CD8-positive, alpha-beta memory T cell (primary cell): ENCODE results near the gene CFAP74. TPM values are rescaled to one million over a fixed set of nuclear protein-coding genes. Genes with fewer than 3 reads are reported as not detected.

Experiments used
- CTCF ChIA-PET: fragments of 350-600 bp; sonication (Branson Sonifier 250); formaldehyde crosslinking; loops from one replicate; lab custom pipeline; 2021; ENCODE audit warnings: antibody characterized with exemption; lab: Charles Lee
- POLR2A ChIA-PET: fragments of 350-600 bp; sonication (Branson Sonifier 250); formaldehyde crosslinking; loops from one replicate; lab custom pipeline; 2021; ENCODE audit warnings: antibody characterized with exemption; lab: Charles Lee
- DNase-seq, 5 donors: peaks; one replicate each; pipeline versions ENCODE4 v3.0.0 to v3.0.0-alpha.2; 2020 to 2022; ENCODE audit warnings: mixed read lengths in 1 of 5
- H3K27ac ChIP-seq: one replicate; pipeline ENCODE4 v1.7.0; 2013; ENCODE audit warnings: low read depth, mild to moderate bottlenecking, low read length, moderate library complexity
- H3K27me3 ChIP-seq: 2 replicates; pipeline ENCODE4 v1.7.0; 2013; ENCODE audit warnings: low read length, mild to moderate bottlenecking; ENCODE audit not compliant: insufficient read depth, poor library complexity, severe bottlenecking
- H3K36me3 ChIP-seq: 2 replicates; pipeline ENCODE4 v1.7.0; 2013; ENCODE audit warnings: mild to moderate bottlenecking, low read length, moderate library complexity; ENCODE audit not compliant: insufficient read depth
- H3K4me1 ChIP-seq: 2 replicates; pipeline ENCODE4 v1.7.0; 2013; ENCODE audit warnings: mild to moderate bottlenecking, low read length, moderate library complexity; ENCODE audit not compliant: insufficient read depth
- H3K4me3 ChIP-seq: 2 replicates; pipeline ENCODE4 v1.7.0; 2013; ENCODE audit warnings: mild to moderate bottlenecking, low read length
- H3K9me3 ChIP-seq: 2 replicates; pipeline ENCODE4 v1.7.0; 2013; ENCODE audit warnings: mild to moderate bottlenecking, low read length
- H3K27ac Mint-ChIP-seq, 8 donors: one replicate each; pipeline ENCODE4 v1.8.0; 2020 to 2021; ENCODE audit warnings: mixed read lengths in 8 of 8, mild to moderate bottlenecking in 6 of 8, inconsistent platforms in 3 of 8, moderate library complexity in 3 of 8
- H3K27me3 Mint-ChIP-seq, 2 donors: one replicate each; pipeline ENCODE4 v1.8.0; 2020 to 2021; ENCODE audit warnings: mixed read lengths in 2 of 2, mild to moderate bottlenecking in 1 of 2, moderate library complexity in 1 of 2
- H3K36me3 Mint-ChIP-seq, 3 donors: one replicate each; pipeline ENCODE4 v1.8.0; 2020 to 2021; ENCODE audit warnings: mixed read lengths in 3 of 3, inconsistent platforms in 1 of 3, mild to moderate bottlenecking in 1 of 3
- H3K4me1 Mint-ChIP-seq, 3 donors: one replicate each; pipeline ENCODE4 v1.8.0; 2020 to 2021; ENCODE audit warnings: mixed read lengths in 3 of 3, inconsistent platforms in 1 of 3, mild to moderate bottlenecking in 1 of 3
- H3K4me3 Mint-ChIP-seq, 7 donors: one replicate each; pipeline ENCODE4 v1.8.0; 2020 to 2021; ENCODE audit warnings: mixed read lengths in 7 of 7, mild to moderate bottlenecking in 6 of 7, moderate library complexity in 4 of 7, inconsistent platforms in 2 of 7
- H3K9me3 Mint-ChIP-seq, 5 donors: one replicate each; pipeline ENCODE4 v1.8.0; 2020 to 2022; ENCODE audit warnings: mixed read lengths in 5 of 5, mild to moderate bottlenecking in 3 of 5, moderate library complexity in 2 of 5, inconsistent platforms in 1 of 5
- polyA plus RNA-seq: library from polyadenylated mRNA; unstranded; fragments of 300-500 nt; fragmentation: Illumina TruSeq; gene quantifications from one replicate; pipeline ENCODE4 v1.2.3, GENCODE V29; 2021
- total RNA-seq, 2 experiments: library from RNA; stranded (reverse); gene quantifications; one replicate each; pipeline ENCODE4 v1.2.3, GENCODE V29; 2021

The CFAP74 gene
- total and polyA plus RNA-seq, 3 experiments from 2014 or later: not detected

DNA sequence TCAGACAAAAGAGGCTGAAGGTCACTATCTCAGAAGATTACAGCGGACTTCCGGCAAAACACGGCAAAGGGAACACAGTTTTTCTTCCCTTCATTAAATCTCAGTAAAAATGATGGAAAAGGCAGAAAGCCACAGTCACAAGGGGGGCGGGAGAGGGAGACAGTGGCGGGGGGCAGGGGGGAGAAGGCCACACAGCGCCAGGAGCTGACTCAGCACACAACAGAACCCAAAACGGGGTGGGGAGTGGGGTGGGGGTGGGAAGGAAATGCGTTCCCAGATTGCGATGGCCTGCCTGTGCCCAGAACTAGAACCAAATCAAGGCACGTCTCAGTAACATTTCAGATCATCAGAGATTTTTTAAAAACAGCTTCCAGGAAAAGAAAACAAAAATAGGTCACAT, 13.4 kb downstream of the CFAP74 start:
- Histone ChIP-seq H3K9me3 (no peaks in the 10 kb centered on the region), H3K4me3 (no peak overlapping the region), H3K36me3 (no peaks in the 10 kb centered on the region), H3K4me1 (no peaks in the 10 kb centered on the region), H3K27ac (no peak overlapping the region), H3K27me3 (no peaks in the 10 kb centered on the region)
- no peaks in the 10 kb centered on the region for H3K9me3 Mint-ChIP-seq
- CTCF ChIA-PET: no interaction called here
- H3K27ac Mint-ChIP-seq: no peak overlapping the region
- H3K4me1 Mint-ChIP-seq: no peaks in the 10 kb centered on the region
- POLR2A ChIA-PET: no interaction called here
- no peak overlapping the region for H3K4me3 Mint-ChIP-seq
- no peaks in the 10 kb centered on the region for H3K36me3 Mint-ChIP-seq
- no peak for DNase-seq
- peaks cover 12 to 29% of the 10 kb centered on the region in 2 donors for H3K27me3 Mint-ChIP-seq

DNA sequence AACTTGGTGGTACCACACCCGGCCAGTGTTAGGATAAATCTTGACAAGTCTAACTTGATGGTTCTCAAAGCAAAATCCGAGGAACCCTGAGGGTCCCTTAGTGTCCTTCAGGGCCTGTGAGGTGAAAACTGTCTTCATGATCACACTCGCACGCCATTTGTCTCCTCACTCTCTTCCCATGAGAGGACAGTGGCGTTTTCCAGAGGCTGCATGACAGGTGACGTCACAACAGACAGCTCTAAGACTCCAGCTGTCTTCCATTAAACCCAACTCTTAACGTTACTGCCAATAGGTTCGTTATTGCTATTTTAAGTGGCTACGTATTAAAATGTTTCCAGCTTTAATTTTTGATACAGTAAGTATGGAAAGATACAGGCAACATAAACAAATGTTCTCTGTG, 13.8 kb downstream of the CFAP74 start:
- Histone ChIP-seq H3K4me1 (no peaks in the 10 kb centered on the region), H3K36me3 (no peaks in the 10 kb centered on the region), H3K27ac (no peak overlapping the region), H3K4me3 (no peak overlapping the region), H3K9me3 (no peaks in the 10 kb centered on the region), H3K27me3 (no peaks in the 10 kb centered on the region)
- CTCF ChIA-PET: no interaction called here
- Mint-ChIP-seq H3K27ac (peak overlapping the region in 1 of 8 donors; percentile 9), H3K36me3 (no peaks in the 10 kb centered on the region), H3K4me3 (no peak overlapping the region), H3K27me3 (peaks cover 12 to 27% of the 10 kb centered on the region in 2 donors), H3K9me3 (no peaks in the 10 kb centered on the region), H3K4me1 (no peaks in the 10 kb centered on the region)
- DNase-seq: no peak
- POLR2A ChIA-PET: no interaction called here

DNA sequence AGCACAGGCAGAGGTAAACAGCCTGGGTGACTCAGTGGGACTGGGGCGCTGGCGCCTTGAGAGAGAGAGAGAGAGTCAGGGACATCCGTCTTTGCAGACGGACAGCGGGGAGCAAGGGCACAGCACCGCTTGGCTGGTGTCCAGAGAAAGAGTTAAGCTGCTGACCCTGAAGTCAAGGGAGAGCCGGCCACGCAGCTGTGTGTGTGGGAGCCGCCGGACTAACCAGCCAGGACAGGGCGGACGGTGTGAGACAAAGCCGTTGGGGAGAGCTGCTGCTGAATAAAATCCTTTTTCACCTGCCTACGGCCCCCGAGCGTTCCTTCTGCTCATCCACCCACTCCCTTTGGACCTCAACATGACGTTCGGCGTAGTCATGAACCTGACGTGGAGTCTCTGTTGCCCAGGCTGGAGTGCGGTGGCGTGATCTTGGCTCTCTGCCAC, 14.5 kb downstream of the CFAP74 start:
- Mint-ChIP-seq H3K4me1 (no peaks in the 10 kb centered on the region), H3K9me3 (no peaks in the 10 kb centered on the region), H3K27me3 (peaks cover 12 to 25% of the 10 kb centered on the region in 2 donors), H3K27ac (no peak overlapping the region), H3K4me3 (no peak overlapping the region), H3K36me3 (no peaks in the 10 kb centered on the region)
- H3K9me3 ChIP-seq: no peaks in the 10 kb centered on the region
- no peaks in the 10 kb centered on the region for H3K36me3 ChIP-seq
- no peak for DNase-seq
- H3K27ac ChIP-seq: no peak overlapping the region
- H3K4me1 ChIP-seq: no peaks in the 10 kb centered on the region
- H3K27me3 ChIP-seq: no peaks in the 10 kb centered on the region
- H3K4me3 ChIP-seq: no peak overlapping the region
- ChIA-PET POLR2A (no interaction called here), CTCF (no interaction called here)

DNA sequence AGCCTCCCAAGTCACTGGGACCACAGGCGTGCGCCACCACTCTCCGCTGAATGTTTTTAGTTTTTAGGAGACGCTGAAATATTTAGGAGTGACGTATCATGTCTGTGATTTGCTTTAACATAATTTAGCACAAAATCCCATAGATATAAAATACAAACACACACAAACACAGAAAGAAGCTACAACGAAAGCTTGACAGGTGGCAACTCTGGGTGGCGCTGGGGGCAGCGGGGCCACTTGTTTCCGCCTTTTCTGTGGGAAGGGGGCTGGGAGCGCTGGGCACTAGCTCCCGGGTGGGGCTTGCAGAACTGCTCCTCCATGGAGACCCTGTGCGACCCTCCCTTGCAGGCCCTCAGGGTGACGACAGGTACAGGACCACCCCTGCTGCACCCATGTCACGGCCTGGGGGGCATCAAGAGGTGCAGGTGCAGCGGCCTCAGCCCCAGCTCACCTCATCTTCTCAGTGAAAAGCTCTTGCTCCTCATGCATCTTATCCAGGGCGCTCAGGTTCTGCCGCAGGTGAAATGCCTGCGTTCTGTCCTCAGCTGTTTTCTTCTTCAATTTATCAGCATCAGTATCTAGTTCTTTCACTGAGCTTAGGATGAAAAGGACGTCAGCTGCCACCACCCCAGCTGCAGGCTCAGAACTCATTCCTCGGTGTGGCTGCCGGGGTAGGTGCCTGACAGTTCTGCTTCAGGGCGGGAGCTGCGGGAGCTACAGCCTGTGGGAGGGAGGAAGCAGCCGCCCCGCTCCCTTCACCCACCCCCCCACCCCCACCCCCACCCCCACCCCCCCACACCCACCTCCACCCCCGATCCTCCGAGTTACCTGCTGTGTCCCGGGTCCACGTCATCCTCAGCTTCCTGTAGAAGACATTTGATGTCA, 15.3 kb downstream of the CFAP74 start:
- POLR2A ChIA-PET: no interaction called here

DNA sequence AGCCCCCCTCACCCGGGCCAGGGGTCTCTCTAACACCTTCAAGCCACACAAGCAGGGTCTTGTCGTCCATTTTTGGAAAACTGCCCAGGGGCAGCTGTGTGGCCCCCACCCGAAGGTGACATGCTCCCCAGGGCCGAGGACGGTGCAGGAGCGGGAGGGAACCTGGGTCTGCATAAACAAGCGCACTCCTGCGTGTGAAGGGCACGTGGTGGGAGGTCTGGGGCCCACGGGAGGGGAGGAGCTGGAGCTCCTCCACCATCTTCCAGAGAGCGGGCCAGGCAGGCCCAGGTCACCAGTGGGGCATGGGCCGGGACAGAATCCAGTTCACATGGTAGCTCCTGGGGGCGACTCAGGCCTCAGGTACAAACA, 16.5 kb downstream of the CFAP74 start:
- Histone ChIP-seq H3K27ac (no peak overlapping the region), H3K4me1 (no peaks in the 10 kb centered on the region), H3K4me3 (no peak overlapping the region), H3K27me3 (no peaks in the 10 kb centered on the region), H3K36me3 (no peaks in the 10 kb centered on the region), H3K9me3 (no peaks in the 10 kb centered on the region)
- Mint-ChIP-seq H3K27me3 (peaks cover 12 to 25% of the 10 kb centered on the region in 2 donors), H3K27ac (no peak overlapping the region), H3K9me3 (no peaks in the 10 kb centered on the region), H3K4me1 (no peaks in the 10 kb centered on the region), H3K4me3 (no peak overlapping the region), H3K36me3 (no peaks in the 10 kb centered on the region)
- no peak for DNase-seq
- CTCF ChIA-PET: no interaction called here
- POLR2A ChIA-PET: no interaction called here

More for the DNA sequence above, 15.3 kb downstream of the CFAP74 start:
- Histone ChIP-seq H3K4me3 (no peak overlapping the region), H3K36me3 (no peaks in the 10 kb centered on the region), H3K27me3 (no peaks in the 10 kb centered on the region), H3K9me3 (no peaks in the 10 kb centered on the region), H3K4me1 (no peaks in the 10 kb centered on the region), H3K27ac (no peak overlapping the region)
- Mint-ChIP-seq H3K9me3 (no peaks in the 10 kb centered on the region), H3K4me3 (no peak overlapping the region), H3K27me3 (peaks cover 12 to 25% of the 10 kb centered on the region in 2 donors), H3K27ac (no peak overlapping the region), H3K4me1 (no peaks in the 10 kb centered on the region), H3K36me3 (no peaks in the 10 kb centered on the region)
- DNase-seq: no peak
- CTCF ChIA-PET: no interaction called here

DNA sequence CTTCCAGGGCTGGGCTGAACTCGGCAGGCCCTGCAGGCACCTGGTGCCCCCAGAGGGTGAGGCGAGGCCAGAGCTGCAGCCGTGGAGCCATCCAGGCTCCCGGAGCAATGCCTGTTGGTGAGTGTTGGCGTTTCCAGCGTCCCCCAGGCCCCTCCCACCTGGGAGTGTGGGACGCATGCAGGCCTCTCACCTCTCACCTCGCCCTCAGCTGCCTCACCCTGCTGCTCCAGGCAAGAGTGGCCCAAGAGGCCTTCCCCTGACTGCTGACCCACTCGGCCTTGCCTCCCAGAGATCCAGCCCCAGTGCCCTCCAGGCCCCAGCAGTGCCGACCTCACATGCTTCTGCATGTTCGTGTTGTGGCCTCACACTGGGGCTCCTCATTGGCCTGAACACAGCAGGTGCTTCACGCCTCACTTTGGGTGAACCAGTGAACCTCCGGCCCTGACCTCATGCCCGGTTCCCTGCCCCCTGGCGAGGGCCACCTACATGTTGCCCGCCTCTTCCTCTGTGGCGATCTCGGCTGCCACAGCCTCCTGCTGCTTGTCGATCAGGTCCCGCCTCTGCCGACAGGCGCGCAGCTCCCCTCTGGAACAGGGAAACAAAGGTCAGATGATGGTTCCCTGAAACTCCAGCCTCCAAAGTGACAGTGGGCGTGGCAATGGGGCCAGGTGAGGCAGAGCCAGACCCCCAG, 17.0 kb downstream of the CFAP74 start:
- H3K4me1 Mint-ChIP-seq: no peaks in the 10 kb centered on the region
- H3K27ac ChIP-seq: no peak overlapping the region
- H3K27me3 ChIP-seq: no peaks in the 10 kb centered on the region
- no peak overlapping the region for H3K4me3 Mint-ChIP-seq
- no peaks in the 10 kb centered on the region for H3K36me3 ChIP-seq
- H3K27ac Mint-ChIP-seq: no peak overlapping the region
- H3K36me3 Mint-ChIP-seq: no peaks in the 10 kb centered on the region
- ChIA-PET POLR2A (no interaction called here), CTCF (no interaction called here)
- H3K4me1 ChIP-seq: no peaks in the 10 kb centered on the region
- H3K9me3 ChIP-seq: no peaks in the 10 kb centered on the region
- H3K27me3 Mint-ChIP-seq: peaks cover 12 to 25% of the 10 kb centered on the region in 2 donors
- no peak for DNase-seq
- H3K4me3 ChIP-seq: no peak overlapping the region
- H3K9me3 Mint-ChIP-seq: no peaks in the 10 kb centered on the region

DNA sequence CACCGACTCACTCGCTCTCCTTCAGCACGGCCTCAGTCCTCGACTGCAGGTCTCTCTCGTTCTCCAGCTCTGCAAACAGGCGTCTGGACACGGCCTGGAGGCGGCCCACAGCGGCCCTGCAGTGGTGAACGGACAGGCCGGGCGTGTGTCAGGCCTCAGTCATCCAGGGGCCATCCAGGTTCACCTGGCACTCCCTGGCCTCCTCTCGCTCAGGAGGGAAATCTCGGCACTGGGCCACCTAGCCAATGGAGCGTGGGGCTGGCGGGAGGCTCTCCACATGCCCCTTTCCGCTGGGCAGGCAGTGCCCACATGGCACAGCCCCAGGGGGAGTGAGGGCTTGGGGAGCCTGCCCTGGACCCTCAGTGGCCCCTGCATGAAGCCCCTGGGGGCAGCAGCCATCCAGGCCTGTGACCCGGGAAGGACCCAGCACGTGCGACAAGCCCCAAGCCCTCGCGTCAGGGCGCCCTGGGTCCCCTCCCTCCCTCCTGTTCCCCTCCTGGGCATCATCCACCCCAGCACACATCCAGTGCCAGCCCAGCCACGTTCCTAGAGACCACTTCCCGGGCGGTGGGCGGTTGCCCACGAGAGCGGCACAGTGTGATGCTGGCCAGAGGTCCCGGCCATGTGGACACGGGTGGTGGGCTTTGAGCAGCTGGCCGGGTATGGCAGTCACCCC, 18.1 kb downstream of the CFAP74 start:
- H3K27me3 Mint-ChIP-seq: peaks cover 8 to 20% of the 10 kb centered on the region in 2 donors
- CTCF ChIA-PET: no interaction called here
- no peaks in the 10 kb centered on the region for H3K36me3 ChIP-seq
- H3K4me1 ChIP-seq: no peaks in the 10 kb centered on the region
- POLR2A ChIA-PET: no interaction called here
- H3K36me3 Mint-ChIP-seq: no peaks in the 10 kb centered on the region
- no peaks in the 10 kb centered on the region for H3K4me1 Mint-ChIP-seq
- H3K9me3 ChIP-seq: no peaks in the 10 kb centered on the region
- H3K27ac ChIP-seq: no peak overlapping the region
- DNase-seq: no peak
- no peak overlapping the region for H3K27ac Mint-ChIP-seq
- H3K4me3 Mint-ChIP-seq: no peak overlapping the region
- H3K9me3 Mint-ChIP-seq: no peaks in the 10 kb centered on the region
- no peaks in the 10 kb centered on the region for H3K27me3 ChIP-seq
- H3K4me3 ChIP-seq: no peak overlapping the region

DNA sequence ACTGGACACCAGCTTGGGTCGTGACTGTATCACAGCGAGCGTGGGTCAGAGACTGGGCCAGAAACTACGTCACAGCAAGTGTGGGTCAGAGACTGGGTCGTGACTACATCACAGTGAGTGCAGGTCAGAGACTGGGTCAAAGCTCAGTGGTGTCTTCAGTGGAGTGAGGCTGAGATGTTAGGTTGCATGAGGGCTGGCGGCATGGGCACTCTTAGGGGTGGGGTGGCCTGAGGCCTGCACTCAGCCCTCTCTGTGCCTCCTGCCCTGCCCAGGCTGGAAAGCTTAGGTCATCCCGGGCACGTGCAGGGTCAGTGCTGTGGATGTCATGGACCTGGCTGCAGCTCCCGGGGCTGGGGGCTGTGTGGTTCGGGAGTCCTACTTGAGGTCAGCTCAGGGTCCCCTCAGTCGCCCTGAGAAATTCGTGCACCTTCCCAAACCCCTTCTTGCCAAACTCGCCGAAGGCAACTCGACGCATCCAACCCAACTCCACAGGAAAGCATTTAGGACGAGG, 19.0 kb downstream of the CFAP74 start:
- Mint-ChIP-seq H3K4me3 (no peak overlapping the region), H3K27me3 (peaks cover 3 to 13% of the 10 kb centered on the region in 2 donors), H3K9me3 (no peaks in the 10 kb centered on the region), H3K36me3 (no peaks in the 10 kb centered on the region), H3K4me1 (no peaks in the 10 kb centered on the region), H3K27ac (no peak overlapping the region)
- Histone ChIP-seq H3K4me3 (no peak overlapping the region), H3K4me1 (no peaks in the 10 kb centered on the region), H3K27ac (no peak overlapping the region), H3K27me3 (no peaks in the 10 kb centered on the region), H3K9me3 (no peaks in the 10 kb centered on the region), H3K36me3 (no peaks in the 10 kb centered on the region)
- ChIA-PET POLR2A (no interaction called here), CTCF (no interaction called here)
- DNase-seq: no peak
